ENCODE measurements around the gene EFNA3. TPM values are rescaled to one million over a fixed set of nuclear protein-coding genes. Genes with fewer than 3 reads are reported as not detected.

Gene EFNA3
- total RNA-seq, 4 donors from 2014 or later: 0.84 to 1.8 (median 1.6) TPM; not detected in 1

DNA sequence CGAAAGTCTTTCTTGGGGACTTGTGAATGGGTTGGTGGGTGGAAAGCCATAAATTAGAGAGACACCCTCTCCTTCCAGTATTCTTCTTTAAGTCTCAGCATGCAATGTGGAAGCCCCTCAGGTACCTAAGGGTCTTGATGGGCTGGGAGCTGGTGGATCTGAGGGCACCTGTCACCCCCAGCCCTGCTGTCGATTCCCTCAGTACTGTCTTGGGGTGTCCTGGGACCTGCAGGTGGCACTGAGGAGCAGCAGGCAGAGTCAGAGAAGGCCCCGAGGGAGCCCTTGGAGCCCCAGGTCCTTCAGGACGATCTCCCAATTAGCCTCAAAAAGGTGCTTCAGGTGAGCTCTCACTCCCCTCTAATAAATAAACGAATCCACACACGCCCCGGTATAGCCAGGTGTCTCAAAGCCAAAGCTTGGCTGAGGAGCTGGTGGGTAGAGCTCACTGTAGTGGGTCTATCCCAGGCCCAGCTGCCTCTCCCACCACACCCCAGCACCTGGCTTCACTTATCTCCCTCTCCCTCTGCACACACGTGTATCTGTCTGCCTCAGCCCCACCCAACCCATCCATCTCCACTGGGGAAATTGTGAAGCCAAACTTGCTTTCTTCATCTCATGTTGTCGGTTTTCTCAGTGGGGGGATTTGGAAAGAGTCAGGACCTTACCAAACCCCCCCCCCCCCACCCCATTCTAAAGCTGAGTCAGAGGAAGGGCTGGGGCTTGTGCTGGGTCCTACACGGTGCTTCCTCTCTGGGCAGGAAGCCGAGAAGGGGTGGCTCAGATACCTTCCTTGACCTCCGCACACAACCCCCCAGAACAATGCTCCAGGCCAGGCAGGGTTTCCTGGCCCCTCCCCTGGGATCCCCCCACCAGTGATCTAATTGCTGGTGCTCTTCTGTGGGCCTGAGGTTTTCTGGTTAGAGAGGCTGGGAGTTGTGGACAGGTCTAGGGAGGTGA lies 25.9 kb upstream of the EFNA3 start:
- DNase-seq (ENCODE audit: low spot score): no peak
- ATAC-seq (ENCODE audit: low FRiP score): no peak

DNA sequence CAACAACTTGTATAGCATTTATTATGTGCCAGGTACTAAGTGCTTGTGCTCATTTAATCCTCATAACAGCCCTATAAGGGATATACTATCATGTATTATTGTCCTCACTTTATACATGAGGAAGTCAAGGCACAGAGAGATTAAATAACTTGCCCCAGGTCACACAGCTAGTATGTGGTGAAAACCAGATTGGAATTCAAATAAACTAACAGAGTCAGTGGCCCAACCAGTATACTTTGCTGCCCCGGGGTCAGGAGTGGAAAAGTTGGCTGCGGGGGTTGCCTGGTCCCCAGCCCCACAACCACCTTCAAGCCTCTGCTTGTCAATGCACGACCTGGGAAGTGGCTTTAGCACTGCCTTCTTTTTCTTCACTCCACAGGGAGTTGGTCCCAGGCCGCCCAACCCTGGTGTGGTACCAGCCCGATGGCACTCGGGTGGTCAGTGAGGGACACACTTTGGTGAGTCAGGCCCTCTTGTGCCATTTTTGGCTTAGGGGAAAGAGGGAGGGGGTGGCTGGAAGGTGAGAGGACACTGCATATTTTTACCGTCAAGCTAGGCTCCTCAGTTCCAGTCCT lies 25.0 kb upstream of the EFNA3 start:
- TF ChIP-seq, protein P1, sequence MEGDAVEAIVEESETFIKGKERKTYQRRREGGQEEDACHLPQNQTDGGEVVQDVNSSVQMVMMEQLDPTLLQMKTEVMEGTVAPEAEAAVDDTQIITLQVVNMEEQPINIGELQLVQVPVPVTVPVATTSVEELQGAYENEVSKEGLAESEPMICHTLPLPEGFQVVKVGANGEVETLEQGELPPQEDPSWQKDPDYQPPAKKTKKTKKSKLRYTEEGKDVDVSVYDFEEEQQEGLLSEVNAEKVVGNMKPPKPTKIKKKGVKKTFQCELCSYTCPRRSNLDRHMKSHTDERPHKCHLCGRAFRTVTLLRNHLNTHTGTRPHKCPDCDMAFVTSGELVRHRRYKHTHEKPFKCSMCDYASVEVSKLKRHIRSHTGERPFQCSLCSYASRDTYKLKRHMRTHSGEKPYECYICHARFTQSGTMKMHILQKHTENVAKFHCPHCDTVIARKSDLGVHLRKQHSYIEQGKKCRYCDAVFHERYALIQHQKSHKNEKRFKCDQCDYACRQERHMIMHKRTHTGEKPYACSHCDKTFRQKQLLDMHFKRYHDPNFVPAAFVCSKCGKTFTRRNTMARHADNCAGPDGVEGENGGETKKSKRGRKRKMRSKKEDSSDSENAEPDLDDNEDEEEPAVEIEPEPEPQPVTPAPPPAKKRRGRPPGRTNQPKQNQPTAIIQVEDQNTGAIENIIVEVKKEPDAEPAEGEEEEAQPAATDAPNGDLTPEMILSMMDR (IDR thresholded peaks at IDR 0.05): no peak
- ATAC-seq (ENCODE audit: low FRiP score): no peak
- DNase-seq (ENCODE audit: low spot score): no peak

More for the DNA sequence above, 25.9 kb upstream of the EFNA3 start:
- TF ChIP-seq, protein P1 (IDR thresholded peaks at IDR 0.05): no peak

DNA sequence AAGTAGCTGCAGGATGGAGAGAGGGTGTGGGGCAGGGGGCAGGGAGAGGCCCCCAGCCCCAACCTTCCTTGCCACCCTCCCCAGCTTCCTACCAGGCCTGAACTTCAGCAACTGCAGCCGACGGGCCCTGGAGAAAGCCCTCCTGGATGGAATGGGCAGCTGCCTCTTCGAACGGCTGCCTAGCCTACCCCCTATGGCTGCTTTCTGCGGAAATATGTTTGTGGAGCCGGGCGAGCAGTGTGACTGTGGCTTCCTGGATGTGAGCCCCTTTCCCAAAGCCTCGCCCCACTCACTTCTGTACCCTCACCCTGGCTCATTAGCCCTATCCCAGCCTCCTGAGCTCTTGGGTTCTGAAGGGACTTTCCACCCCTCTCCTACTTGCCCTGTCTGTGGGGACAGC lies 21.5 kb upstream of the EFNA3 start:
- DNase-seq (ENCODE audit: low spot score) (no peak), ATAC-seq (ENCODE audit: low FRiP score) (no peak)
- TF ChIP-seq, protein P1 (IDR thresholded peaks at IDR 0.05): no peak

DNA sequence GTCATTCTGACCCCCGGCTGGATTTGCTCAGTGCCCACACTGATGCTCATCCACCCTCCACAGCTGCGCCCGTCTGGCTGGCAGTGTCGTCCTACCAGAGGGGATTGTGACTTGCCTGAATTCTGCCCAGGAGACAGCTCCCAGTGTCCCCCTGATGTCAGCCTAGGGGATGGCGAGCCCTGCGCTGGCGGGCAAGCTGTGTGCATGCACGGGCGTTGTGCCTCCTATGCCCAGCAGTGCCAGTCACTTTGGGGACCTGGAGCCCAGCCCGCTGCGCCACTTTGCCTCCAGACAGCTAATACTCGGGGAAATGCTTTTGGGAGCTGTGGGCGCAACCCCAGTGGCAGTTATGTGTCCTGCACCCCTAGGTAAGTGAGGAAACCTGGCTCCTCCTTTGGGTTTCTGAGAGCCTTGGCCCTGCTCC lies 20.8 kb upstream of the EFNA3 start:
- no peak for ATAC-seq (ENCODE audit: low FRiP score)
- no peak for DNase-seq (ENCODE audit: low spot score)
- TF ChIP-seq, protein P1 (IDR thresholded peaks at IDR 0.05): no peak

DNA sequence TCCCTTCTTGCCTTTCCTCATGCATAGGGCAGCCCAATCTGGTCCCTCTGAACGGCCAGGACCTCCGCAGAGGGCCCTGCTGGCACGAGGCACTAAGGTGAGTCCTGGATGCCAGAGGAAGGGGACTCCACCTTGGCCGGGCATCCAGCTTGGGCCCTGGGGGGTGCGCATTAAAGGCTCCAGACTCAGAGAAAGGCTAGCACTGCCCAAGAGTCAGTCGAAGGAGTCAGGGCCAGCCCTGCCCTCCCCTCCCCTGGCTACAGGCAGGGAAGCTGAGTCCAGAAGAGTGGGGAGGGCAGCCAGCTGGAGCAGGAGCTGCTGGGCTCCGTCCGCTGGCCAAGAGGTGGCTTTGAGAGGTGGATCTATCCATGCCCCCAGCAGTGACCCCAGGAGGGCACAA lies 17.9 kb upstream of the EFNA3 start:
- ATAC-seq (ENCODE audit: low FRiP score): no peak
- no peak for DNase-seq (ENCODE audit: low spot score)
- TF ChIP-seq, protein P1 (IDR thresholded peaks at IDR 0.05): no peak

DNA sequence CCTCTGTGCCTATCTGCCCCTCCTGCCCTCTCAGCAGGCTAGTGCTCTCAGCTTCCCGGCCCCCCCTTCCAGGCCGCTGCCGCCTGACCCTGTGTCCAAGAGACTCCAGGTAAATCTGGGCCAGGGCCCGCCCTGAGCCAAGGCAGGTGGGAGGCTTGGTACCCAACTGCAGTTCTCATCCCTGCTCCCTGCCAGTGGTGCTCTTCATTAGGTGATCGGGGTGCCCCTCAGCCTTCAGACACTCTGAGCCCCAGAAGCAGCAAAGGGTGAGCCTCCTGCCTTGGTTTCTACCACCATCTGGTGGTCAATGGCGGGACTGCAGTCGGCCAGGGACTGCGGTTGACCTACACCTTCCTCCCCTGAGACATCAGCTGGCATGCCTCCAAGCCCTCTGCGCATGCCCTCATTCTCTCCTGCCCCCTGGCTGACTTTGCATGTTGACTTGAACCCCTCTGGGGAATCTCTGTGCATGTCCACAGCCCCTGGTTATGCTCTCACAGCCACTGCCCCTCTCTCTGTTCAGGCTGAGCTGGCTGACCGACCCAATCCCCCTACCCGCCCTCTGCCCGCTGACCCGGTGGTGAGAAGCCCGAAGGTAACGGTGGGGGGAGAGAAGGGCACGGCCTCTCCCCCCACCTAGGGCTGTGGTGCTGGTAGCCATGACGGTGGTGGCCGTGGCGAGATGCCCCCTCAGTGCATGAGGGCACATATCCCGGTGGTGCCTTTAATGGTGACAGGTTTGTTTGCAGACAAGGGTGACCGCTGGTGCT lies 17.1 kb upstream of the EFNA3 start:
- TF ChIP-seq, protein P1 (IDR thresholded peaks at IDR 0.05): peak in 2 of 3 donors; percentile 90 to 95
- DNase-seq (ENCODE audit: low spot score): peak; percentile 99
- peak; percentile 31 for ATAC-seq (ENCODE audit: low FRiP score)
